Spinal cord (tissue), 10 donors: ENCODE data around the gene UBE2J2. TPM values are rescaled to one million over a fixed set of nuclear protein-coding genes. Genes with fewer than 3 reads are reported as not detected.

Experiments used
- DNase-seq, 6 donors: peaks; one replicate each; pipeline versions ENCODE4 v3.0.0 to v3.0.0-alpha.2; 2013 to 2015; ENCODE audit warnings: low spot score in 6 of 6, low read depth in 4 of 6
- H3K27ac ChIP-seq: one replicate; pipeline ENCODE4 v1.5.1; 2013; ENCODE audit warnings: low read depth, low read length, control low read depth
- H3K27me3 ChIP-seq: one replicate; pipeline ENCODE4 v1.6.1; 2013; ENCODE audit warnings: low read length; ENCODE audit not compliant: control insufficient read depth, insufficient read depth
- H3K36me3 ChIP-seq: one replicate; pipeline ENCODE4 v1.6.1; 2013; ENCODE audit warnings: low read length; ENCODE audit not compliant: control insufficient read depth, insufficient read depth
- H3K4me1 ChIP-seq: one replicate; pipeline ENCODE4 v1.6.1; 2013; ENCODE audit warnings: low read length; ENCODE audit not compliant: control insufficient read depth, insufficient read depth
- H3K4me3 ChIP-seq: one replicate; pipeline ENCODE4 v1.5.1; 2013; ENCODE audit warnings: low read depth, low read length, control low read depth
- H3K9me3 ChIP-seq: one replicate; pipeline ENCODE4 v1.6.1; 2013; ENCODE audit warnings: low read length; ENCODE audit not compliant: control insufficient read depth, insufficient read depth
- WGBS: methylation state at CpG from one replicate; pipeline ENCODE4 v1.1.5; 2013; ENCODE audit warnings: missing lambda C conversion rate; ENCODE audit not compliant: insufficient coverage; 5-methylcytosine and 5-hydroxymethylcytosine counted together
- polyA plus RNA-seq, 2 donors: library from polyadenylated mRNA; unstranded; fragments of 120-200 nt; gene quantifications; one replicate each; pipeline ENCODE4 v1.2.1, GENCODE V29; 2013; ENCODE audit not compliant: insufficient read length in 2 of 2
- total RNA-seq, 2 donors: library from RNA; depleted of rRNA in 1 of 2; stranded (reverse); fragments of 120-200 nt in 1 of 2; fragments of >200 nt in 1 of 2; gene quantifications; one replicate each; pipeline versions ENCODE4 v1.2.3 to v1.2.4, GENCODE V29; 2013 to 2014
- donor health status: healthy.

Gene UBE2J2
- total and polyA plus RNA-seq, 4 donors, result 26.4 to 82.9 (median 54.0) TPM

GRCh38 chr1:1282998-1283397, 9.3 kb upstream of the UBE2J2 start:
- Histone ChIP-seq H3K36me3 (peaks cover 31% of the 10 kb centered on the region), H3K9me3 (no peaks in the 10 kb centered on the region), H3K4me3 (no peak overlapping the region), H3K4me1 (peaks cover 7% of the 10 kb centered on the region), H3K27ac (no peak overlapping the region), H3K27me3 (no peaks in the 10 kb centered on the region)
- 89% methylated on average over 11 of the region's 14 CpGs for WGBS
- no peak for DNase-seq

- no peak for DNase-seq
- no peaks in the 10 kb centered on the region for H3K9me3 ChIP-seq
- no peak overlapping the region for H3K4me3 ChIP-seq
- 61% methylated on average over 25 of the region's 26 CpGs for WGBS
- H3K4me1 ChIP-seq, result peaks cover 7% of the 10 kb centered on the region
- peaks cover 25% of the 10 kb centered on the region for H3K36me3 ChIP-seq
- no peak overlapping the region for H3K27ac ChIP-seq
- no peaks in the 10 kb centered on the region for H3K27me3 ChIP-seq
These were observed 8.1 kb upstream of the UBE2J2 start for GRCh38 chr1:1281533-1282321.

- no peak for DNase-seq
- no peak overlapping the region for H3K4me3 ChIP-seq
- peaks cover 25% of the 10 kb centered on the region for H3K36me3 ChIP-seq
These were observed 7.3 kb upstream of the UBE2J2 start for GRCh38 chr1:1280782-1281481.

GRCh38 chr1:1279028-1279427, 5.4 kb upstream of the UBE2J2 start:
- Histone ChIP-seq H3K36me3 (peaks cover 30% of the 10 kb centered on the region), H3K4me1 (peaks cover 22% of the 10 kb centered on the region), H3K27me3 (no peaks in the 10 kb centered on the region), H3K9me3 (no peaks in the 10 kb centered on the region), H3K4me3 (no peak overlapping the region), H3K27ac (no peak overlapping the region)
- DNase-seq, result no peak
- 95% methylated on average over 12 of the region's 17 CpGs for WGBS

More at GRCh38 chr1:1280782-1281481, 7.3 kb upstream of the UBE2J2 start:
- H3K27ac ChIP-seq, result no peak overlapping the region
- WGBS, result 88% methylated on average over 19 of the region's 21 CpGs
- no peaks in the 10 kb centered on the region for H3K27me3 ChIP-seq
- H3K9me3 ChIP-seq, result no peaks in the 10 kb centered on the region
- H3K4me1 ChIP-seq, result peaks cover 7% of the 10 kb centered on the region

GRCh38 chr1:1278620-1279019, 5.0 kb upstream of the UBE2J2 start:
- no peak overlapping the region for H3K27ac ChIP-seq
- no peak for DNase-seq
- H3K4me1 ChIP-seq, result peaks cover 20% of the 10 kb centered on the region
- H3K27me3 ChIP-seq, result no peaks in the 10 kb centered on the region
- H3K9me3 ChIP-seq, result no peaks in the 10 kb centered on the region
- no peak overlapping the region for H3K4me3 ChIP-seq
- peaks cover 30% of the 10 kb centered on the region for H3K36me3 ChIP-seq
- WGBS, result 96% methylated on average over 10 of the region's 13 CpGs

- H3K4me1 ChIP-seq, result peaks cover 37% of the 10 kb centered on the region
- WGBS, result 88% methylated on average over 9 of the region's 9 CpGs
- H3K4me3 ChIP-seq, result no peak overlapping the region
- H3K27ac ChIP-seq, result no peak overlapping the region
- no peaks in the 10 kb centered on the region for H3K27me3 ChIP-seq
- peaks cover 37% of the 10 kb centered on the region for H3K36me3 ChIP-seq
- no peak for DNase-seq
- H3K9me3 ChIP-seq, result no peaks in the 10 kb centered on the region
These were observed 2.2 kb upstream of the UBE2J2 start for GRCh38 chr1:1275836-1276235.

- H3K4me3 ChIP-seq, result peak overlapping the region; percentile 59
- H3K4me1 ChIP-seq, result peaks cover 44% of the 10 kb centered on the region
- no peaks in the 10 kb centered on the region for H3K9me3 ChIP-seq
- no peak for DNase-seq
- H3K27me3 ChIP-seq, result no peaks in the 10 kb centered on the region
- H3K36me3 ChIP-seq, result peaks cover 40% of the 10 kb centered on the region
- WGBS, result 89% methylated on average over 13 of the region's 15 CpGs
- H3K27ac ChIP-seq, result no peak overlapping the region
These were observed 1.3 kb upstream of the UBE2J2 start for GRCh38 chr1:1274931-1275431.

GRCh38 chr1:1274299-1274930, 761 bp upstream of the UBE2J2 start:
- Histone ChIP-seq H3K27ac (no peak overlapping the region), H3K27me3 (no peaks in the 10 kb centered on the region), H3K36me3 (peaks cover 39% of the 10 kb centered on the region), H3K4me3 (peak overlapping the region; percentile 59), H3K4me1 (peaks cover 44% of the 10 kb centered on the region), H3K9me3 (no peaks in the 10 kb centered on the region)
- WGBS, result 7% methylated on average over 26 of the region's 31 CpGs
- DNase-seq, result no peak

GRCh38 chr1:1273209-1273511, 494 bp downstream of the UBE2J2 start:
- no peak for DNase-seq
- whole genome bisulfite sequencing, result under 1% methylated on average over 31 of the region's 31 CpGs
- Histone ChIP-seq H3K27ac (no peak overlapping the region), H3K4me1 (peaks cover 44% of the 10 kb centered on the region), H3K27me3 (no peaks in the 10 kb centered on the region), H3K4me3 (peak overlapping the region; percentile 78), H3K9me3 (no peaks in the 10 kb centered on the region), H3K36me3 (peaks cover 44% of the 10 kb centered on the region)
